ENCODE data around the gene REXO1. TPM values are rescaled to one million over a fixed set of nuclear protein-coding genes. Genes with fewer than 3 reads are reported as not detected.

REXO1 gene
- total and polyA plus RNA-seq, 2 donors (not counting 1 experiment from before 2014, with no cell fraction given): 72.6 to 898 TPM

GRCh38 chr19:1812426-1813191, 35.7 kb downstream of the REXO1 start:
- H3K27ac ChIP-seq (ENCODE audit: low read length in 2 of 2): peak overlapping the region in 1 of 2 donors; percentile 0
- H3K27ac Mint-ChIP-seq: peak overlapping the region; percentile 87
- H3K9ac ChIP-seq (ENCODE audit: low read length): peak overlapping the region; percentile 70
- H3K27me3 ChIP-seq (replicated peaks in 1 of 4; ENCODE audit: control extremely low read depth in 1 of 4, control insufficient read depth in 3 of 4, insufficient read depth in 4 of 4, low read length in 3 of 4): no peaks in the 10 kb centered on the region
- H2AFZ ChIP-seq (ENCODE audit: insufficient read depth, low read depth, low read length, poor library complexity, severe bottlenecking): peak overlapping the region; percentile 98
- WGBS (ENCODE audit: insufficient coverage): under 1% methylated on average over 44 of the region's 47 CpGs
- H3K9me3 ChIP-seq (ENCODE audit: control extremely low read depth in 1 of 3, control insufficient read depth in 2 of 3, insufficient read depth in 1 of 3, low read length in 2 of 3): peaks cover 0 to 5% (median 0%) of the 10 kb centered on the region in 3 donors
- H3K4me3 Mint-ChIP-seq: peak overlapping the region; percentile 97
- no peaks in the 10 kb centered on the region for H3K27me3 Mint-ChIP-seq
- peaks cover 0 to 20% of the 10 kb centered on the region in 2 experiments for H3K36me3 ChIP-seq (replicated peaks in 1 of 2; ENCODE audit: control extremely low read depth in 1 of 2, control insufficient read depth in 1 of 2, extremely low read depth in 1 of 2, insufficient read depth in 2 of 2, low read length in 1 of 2)
- ChIA-PET CTCF (interaction anchor here (1.3 to 2.0 kb wide), 3 partner anchors 13 to 322 kb away, joined by 3 to 7 read pairs (median 5); partner anchors contain the start of genes PCSK4 and REEP6), POLR2A (no interaction called here)
- no peaks in the 10 kb centered on the region for H3K9me3 Mint-ChIP-seq (ENCODE audit: insufficient read depth)
- intact Hi-C loops (cut with micrococcal nuclease): loop anchor here (1.0 to 5.0 kb wide), 4 partner anchors 36 to 615 kb away; partner anchors contain the start of genes MEX3D, PCSK4, REXO1 and TIMM13
- H3K4me3 ChIP-seq (ENCODE audit: control extremely low read depth in 1 of 5, extremely low read depth in 1 of 5, insufficient read depth in 1 of 5, low read depth in 2 of 5, low read length in 4 of 5): peak overlapping the region; percentile 35 to 73 (median 61)
- peaks cover 9 to 19% of the 10 kb centered on the region in 2 donors for H3K4me1 ChIP-seq (ENCODE audit: control insufficient read depth in 2 of 2, insufficient read depth in 2 of 2, low read length in 2 of 2)
- H3K79me2 ChIP-seq (ENCODE audit: control insufficient read depth, insufficient read depth, low read length): no peaks in the 10 kb centered on the region
- no peak for TF ChIP-seq EZH2 (IDR thresholded peaks at IDR 0.05; ENCODE audit: borderline replicate concordance, insufficient read depth, low read depth, low read length, poor library complexity, severe bottlenecking)
- TF ChIP-seq, protein P1, sequence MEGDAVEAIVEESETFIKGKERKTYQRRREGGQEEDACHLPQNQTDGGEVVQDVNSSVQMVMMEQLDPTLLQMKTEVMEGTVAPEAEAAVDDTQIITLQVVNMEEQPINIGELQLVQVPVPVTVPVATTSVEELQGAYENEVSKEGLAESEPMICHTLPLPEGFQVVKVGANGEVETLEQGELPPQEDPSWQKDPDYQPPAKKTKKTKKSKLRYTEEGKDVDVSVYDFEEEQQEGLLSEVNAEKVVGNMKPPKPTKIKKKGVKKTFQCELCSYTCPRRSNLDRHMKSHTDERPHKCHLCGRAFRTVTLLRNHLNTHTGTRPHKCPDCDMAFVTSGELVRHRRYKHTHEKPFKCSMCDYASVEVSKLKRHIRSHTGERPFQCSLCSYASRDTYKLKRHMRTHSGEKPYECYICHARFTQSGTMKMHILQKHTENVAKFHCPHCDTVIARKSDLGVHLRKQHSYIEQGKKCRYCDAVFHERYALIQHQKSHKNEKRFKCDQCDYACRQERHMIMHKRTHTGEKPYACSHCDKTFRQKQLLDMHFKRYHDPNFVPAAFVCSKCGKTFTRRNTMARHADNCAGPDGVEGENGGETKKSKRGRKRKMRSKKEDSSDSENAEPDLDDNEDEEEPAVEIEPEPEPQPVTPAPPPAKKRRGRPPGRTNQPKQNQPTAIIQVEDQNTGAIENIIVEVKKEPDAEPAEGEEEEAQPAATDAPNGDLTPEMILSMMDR (IDR thresholded peaks at IDR 0.05): peak; percentile 68
- H3K4me1 Mint-ChIP-seq: peaks cover 12% of the 10 kb centered on the region
- DNase-seq: peak; percentile 93
- peaks cover 16% of the 10 kb centered on the region for H4K20me1 ChIP-seq (ENCODE audit: control insufficient read depth, insufficient read depth, low read length, poor library complexity, severe bottlenecking)
- peak; percentile 79 for ATAC-seq (ENCODE audit: low read depth)
- H3K4me2 ChIP-seq (replicated peaks; ENCODE audit: low read depth, low read length, poor library complexity, severe bottlenecking): peak overlapping the region; percentile 99
